Astrocyte (in vitro differentiated cells and primary cell): Measurements from ENCODE around the gene LRRC53.

Experiments used
- EZH2 ChIP-seq: IDR thresholded peaks from 2 replicates; pipeline ENCODE4 v1.6.1; 2012; ENCODE audit warnings: mild to moderate bottlenecking, low read length, inconsistent platforms; ENCODE audit not compliant: insufficient read depth
- TF ChIP-seq, protein P1 (sequence below): IDR thresholded peaks from 2 replicates; pipeline ENCODE4 v1.5.1; 2011; ENCODE audit warnings: low read depth, mild to moderate bottlenecking, inconsistent platforms, low read length, moderate library complexity; ENCODE audit not compliant: insufficient read depth

DNA sequence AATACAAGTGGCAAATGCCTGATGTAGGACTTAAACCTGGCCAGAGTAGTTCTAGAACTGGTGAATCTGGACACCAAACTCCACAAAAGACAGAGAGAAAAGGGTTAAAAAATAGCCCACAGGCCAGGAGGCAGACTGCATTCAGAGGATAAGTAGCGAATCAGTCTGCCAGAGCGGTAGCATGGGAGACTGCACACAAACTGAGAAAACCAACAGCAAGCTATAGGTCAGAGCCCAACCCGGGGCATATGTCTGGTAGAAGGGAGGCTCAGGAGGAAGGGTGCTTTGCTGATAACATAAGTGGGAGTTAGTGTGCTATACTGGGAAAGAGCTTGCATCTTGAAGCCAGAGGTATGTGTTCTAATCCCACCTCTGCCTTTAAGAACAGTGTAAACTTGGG is 4.0 kb downstream of the LRRC53 start:
- TF ChIP-seq EZH2 = no peak
- TF ChIP-seq, protein P1, sequence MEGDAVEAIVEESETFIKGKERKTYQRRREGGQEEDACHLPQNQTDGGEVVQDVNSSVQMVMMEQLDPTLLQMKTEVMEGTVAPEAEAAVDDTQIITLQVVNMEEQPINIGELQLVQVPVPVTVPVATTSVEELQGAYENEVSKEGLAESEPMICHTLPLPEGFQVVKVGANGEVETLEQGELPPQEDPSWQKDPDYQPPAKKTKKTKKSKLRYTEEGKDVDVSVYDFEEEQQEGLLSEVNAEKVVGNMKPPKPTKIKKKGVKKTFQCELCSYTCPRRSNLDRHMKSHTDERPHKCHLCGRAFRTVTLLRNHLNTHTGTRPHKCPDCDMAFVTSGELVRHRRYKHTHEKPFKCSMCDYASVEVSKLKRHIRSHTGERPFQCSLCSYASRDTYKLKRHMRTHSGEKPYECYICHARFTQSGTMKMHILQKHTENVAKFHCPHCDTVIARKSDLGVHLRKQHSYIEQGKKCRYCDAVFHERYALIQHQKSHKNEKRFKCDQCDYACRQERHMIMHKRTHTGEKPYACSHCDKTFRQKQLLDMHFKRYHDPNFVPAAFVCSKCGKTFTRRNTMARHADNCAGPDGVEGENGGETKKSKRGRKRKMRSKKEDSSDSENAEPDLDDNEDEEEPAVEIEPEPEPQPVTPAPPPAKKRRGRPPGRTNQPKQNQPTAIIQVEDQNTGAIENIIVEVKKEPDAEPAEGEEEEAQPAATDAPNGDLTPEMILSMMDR = no peak
